ENCODE measurements around the gene HIVEP1.

GRCh38 chr6:12125396-12125795 lies 113.3 kb downstream of the HIVEP1 start:
- TF ChIP-seq POLR2A (IDR thresholded peaks at IDR 0.05), result no peak
- no peak for TF ChIP-seq CTCF (IDR thresholded peaks at IDR 0.05)
- TF ChIP-seq POLR2AphosphoS5 (IDR thresholded peaks at IDR 0.05), result no peak
